Stimulated activated CD4-positive, alpha-beta T cell treated with anti-CD3 and anti-CD28 coated beads, Interleukin-12 subunit alpha, Interleukin-12 subunit beta, amount 100 ng/mL, for 4 hours (primary cell): ENCODE measurements around the gene BIRC2.

Experiments
- DNase-seq: peaks from one replicate; pipeline ENCODE4 v3.0.0-alpha.2; 2020

Gene BIRC2

DNA sequence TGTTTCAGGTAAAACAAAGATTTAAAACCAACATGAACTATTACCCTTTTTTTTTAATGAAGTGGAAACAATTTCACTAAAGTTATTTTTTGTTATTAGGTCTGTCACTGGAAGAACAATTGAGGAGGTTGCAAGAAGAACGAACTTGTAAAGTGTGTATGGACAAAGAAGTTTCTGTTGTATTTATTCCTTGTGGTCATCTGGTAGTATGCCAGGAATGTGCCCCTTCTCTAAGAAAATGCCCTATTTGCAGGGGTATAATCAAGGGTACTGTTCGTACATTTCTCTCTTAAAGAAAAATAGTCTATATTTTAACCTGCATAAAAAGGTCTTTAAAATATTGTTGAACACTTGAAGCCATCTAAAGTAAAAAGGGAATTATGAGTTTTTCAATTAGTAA is 30.9 kb downstream of the BIRC2 start:
- DNase-seq: no peak

DNA sequence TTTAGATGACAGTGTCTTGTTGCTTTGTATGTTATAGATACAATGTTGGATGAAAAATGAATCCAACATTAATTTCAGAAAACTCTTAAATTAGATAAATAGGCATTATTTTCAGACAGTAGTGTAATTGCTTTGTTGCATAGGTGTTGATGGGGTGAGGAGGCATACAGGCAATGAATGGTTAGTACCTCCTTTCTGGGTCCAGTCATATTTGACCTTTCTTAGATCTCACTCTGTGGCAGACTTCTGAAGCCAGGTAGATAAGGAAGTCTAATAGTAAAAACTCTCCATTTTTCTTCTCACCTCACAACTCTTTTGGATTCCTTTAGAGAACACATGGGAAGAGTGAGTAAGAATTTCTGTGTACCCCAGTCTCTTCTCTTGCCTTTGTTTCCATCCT is 31.8 kb downstream of the BIRC2 start:
- no peak for DNase-seq

GRCh38 chr11:102382384-102382783 is 35.4 kb downstream of the BIRC2 start:
- DNase-seq: no peak

DNA sequence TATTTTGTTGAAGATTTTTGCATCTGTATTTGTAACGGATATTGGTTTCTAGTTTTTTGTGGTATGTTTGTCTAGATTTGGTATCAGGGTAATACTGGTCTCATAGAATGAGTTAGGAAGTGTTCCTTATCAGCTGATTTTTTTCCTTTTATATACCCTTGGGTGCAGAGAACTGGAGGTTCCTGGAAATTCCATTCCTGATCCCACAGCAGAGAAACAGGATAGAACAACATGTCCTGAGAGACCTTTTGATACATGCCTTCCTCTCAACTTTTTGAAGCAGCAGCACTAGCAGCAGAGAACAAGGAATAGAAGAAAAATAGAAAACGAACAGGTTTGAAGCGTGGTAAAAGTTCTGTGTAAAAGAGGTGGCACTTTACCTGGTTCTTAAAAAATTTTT is 36.8 kb downstream of the BIRC2 start:
- DNase-seq: no peak

GRCh38 chr11:102384419-102385079 is 37.5 kb downstream of the BIRC2 start:
- no peak for DNase-seq

DNA sequence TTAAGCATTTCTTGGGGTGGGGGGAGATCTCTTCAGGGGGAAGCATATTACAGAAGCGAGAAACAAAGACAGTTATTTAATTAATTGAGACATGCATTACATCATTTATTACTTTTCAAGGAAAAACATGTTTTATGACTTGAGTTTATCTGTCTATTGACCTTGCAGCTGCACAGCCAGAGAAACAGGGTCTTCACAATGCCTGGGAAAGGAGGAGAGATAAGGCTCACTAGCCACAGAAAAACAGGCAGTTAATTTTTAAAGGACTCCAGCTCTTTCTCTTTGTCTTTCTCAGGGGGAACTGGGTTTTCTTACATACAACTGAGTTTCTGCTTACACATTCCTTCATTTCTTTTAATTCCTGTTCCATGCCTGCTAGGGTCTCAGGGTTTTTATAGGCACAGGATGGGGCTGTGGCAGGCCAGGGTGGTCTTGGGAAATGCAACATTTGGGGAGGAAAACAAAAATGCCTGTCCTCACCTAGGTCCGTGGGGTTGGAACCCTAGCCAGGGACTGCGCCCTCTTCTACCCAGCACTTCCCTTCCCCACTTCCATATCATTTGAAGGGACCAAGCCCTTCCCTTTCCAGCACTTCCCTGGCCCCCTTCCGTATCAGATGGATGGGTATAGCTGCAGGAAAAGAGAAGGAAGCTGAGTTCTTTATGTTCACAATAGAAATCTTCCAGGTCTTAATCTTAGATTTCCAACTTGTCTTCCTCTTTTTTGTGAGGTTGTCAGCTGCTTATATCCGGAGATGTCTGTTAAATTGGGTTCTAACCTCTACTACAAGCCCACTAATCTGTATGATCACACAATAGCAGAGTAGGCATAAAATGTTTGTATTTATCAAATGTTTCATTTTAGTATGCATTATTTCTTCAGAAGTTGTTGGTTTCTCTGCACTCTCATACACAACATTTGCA is 38.3 kb downstream of the BIRC2 start:
- DNase-seq: no peak

DNA sequence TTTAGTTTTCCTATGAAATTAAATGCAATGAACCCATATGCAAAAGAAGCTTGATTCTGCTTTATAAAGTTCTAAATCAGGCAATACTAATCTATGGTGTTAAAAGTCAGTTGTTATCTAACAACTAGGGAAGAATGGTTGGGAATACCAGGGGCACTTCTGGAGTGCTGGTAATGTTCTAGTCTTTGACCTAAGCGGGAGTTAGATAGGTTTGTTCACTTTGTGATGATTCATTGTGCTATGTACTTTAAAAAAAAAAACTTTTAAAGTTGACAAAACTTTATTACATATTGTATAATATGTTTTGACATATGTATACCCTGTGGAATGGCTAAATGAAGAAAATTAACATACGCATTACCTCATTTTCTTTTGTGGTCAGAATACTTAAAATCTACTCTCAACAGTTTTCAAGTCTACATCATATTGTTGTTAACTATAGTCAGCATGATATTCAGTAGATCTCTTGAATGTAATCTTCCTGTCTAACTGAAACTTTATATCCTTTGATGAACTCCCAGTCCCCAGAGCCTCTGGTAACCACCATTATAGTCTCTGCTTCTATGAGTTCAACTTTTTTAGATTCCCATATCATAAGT is 39.2 kb downstream of the BIRC2 start:
- DNase-seq: no peak

DNA sequence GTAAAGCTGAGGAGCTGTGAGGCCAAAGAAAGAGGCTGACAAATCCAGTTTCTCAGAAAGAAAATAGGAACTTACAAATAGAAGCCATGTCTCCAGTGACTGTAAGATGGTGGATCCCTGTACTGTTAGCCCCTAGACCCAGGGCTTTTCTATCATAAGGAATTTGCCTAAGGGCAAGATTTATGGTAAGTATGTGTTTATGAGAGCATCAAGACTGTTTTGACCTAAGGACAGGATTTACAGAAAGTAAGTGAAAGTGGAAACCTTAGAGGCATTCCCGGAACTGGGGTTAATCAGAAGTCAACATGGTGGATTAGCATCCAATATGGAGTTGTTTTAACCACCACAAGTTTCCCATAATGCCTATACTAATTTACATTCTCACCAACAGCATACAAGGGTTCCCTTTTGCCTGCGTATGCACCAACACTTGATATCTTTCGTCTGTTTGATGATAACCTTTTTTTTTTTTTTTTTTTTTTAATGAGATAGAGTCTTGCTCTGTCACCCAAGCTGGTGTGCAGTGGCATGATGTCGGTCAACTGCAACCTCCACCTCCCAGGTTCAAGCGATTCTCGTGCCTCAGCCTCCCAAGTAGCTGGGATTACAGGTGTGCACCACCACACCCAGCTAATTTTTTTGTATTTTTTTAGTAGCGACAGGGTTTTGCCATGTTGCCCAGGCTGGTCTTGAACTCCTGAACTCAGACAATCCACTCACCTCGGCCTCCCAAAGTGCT is 40.2 kb downstream of the BIRC2 start:
- DNase-seq: no peak

DNA sequence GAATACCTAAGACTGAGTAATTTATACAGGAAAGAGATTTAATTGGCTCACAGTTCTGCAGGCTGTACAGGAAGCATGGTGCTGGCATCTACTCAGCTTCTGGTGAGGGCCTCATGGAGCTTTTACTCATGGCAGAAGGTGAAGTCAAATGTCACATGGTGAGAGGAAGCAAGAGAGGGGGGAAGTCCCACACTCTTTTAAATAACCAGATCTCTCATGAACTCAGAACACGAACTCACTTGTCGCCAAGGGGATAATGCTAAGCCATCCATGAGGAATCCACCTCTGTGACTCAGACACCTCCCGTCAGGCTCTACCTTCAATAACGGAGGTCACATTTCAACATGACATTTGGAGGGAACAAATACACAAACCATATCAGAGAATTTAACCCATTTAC is 42.2 kb downstream of the BIRC2 start:
- DNase-seq: no peak

- peak; percentile 37 for DNase-seq
Observed at GRCh38 chr11:102390667-102391465, 43.9 kb downstream of the BIRC2 start.

GRCh38 chr11:102391549-102392237 is 44.7 kb downstream of the BIRC2 start:
- no peak for DNase-seq

GRCh38 chr11:102393272-102393730 is 46.3 kb downstream of the BIRC2 start:
- no peak for DNase-seq

DNA sequence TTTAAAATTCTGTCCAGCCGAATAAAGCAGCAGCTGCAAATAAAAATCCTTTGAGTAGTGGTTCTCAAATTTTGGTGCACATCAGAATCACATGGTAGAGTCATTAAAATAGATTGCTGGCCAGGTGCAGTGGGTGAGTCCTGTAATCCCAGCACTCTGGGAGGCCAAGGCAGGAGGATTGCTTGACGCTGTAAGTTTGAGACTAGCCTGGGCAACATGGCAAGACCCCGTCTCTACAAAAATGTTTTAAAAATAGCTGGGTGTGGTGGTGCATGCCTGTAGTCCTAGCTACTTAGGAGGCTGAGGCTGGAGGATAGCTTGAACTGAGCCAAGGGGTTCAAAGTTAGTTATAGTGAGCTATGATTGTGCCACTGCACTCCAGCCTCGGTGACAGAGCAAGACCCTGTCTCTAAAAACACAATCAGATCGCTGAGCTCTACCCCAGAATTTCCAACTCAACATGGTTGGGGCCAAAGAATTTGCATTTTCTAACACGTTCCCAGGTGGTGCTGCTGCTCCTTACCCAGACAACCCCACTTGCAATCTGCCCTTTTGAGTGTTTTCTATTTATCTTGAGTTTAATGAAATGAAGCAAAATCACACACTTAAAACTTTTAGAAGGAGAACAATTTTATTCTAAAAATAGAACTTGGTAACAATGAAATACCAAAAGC is 48.8 kb downstream of the BIRC2 start:
- no peak for DNase-seq

DNA sequence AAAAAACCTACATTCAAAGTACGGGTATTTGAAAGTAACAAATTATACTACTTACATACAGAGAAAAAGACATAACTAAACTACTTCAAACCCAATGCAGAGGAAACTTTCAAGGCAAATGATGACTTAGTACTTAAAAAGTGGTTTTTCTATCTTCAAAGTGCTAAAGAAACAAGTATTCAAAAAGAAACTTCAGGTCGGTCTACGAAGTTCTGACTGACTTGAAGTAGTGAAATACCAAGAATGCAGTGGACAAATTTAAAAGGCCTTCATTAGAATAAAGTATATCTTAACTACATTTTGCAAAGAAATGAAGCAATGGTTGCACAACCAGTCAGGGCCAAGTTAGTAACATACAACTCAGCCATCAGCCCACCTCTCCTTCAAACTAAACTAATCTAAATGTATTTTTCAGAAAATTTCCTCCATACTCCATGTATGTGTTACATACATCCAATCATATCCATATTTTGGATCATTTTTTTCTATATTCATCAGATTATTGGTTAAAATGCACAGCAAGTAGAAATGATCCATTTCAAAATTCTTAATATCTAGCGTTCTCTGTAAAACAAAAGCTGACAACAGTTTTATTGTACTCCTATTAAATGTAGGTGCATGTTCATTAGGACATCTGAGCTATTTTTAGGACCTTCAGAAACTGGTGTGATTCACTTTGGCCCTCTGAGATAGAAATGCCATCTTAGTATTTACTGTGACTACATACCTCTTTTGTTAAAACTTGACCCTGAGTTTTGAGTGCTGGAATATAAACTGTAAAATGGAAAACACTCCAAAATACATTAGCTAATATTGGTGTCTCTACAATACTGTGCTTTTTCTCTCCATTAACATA is 49.9 kb downstream of the BIRC2 start:
- no peak for DNase-seq

DNA sequence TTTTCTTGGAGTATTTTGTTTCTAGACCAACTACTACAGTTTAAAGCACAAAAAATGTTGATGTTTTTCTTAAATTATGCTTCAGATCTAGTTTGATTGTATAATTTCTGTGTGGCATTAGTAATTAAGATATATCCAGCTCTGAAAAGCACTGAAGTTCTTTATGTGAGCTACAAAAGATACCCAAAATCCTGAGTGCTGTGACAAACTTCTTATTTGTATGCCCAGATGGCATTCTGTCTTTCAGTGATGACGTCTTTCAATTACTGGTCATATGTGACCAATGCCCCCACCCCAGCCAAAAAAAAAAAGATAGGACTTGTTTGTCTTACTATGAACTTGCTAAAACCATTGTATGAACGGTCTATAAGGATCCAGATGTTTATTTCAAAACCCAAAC is 51.3 kb downstream of the BIRC2 start:
- DNase-seq: no peak

DNA sequence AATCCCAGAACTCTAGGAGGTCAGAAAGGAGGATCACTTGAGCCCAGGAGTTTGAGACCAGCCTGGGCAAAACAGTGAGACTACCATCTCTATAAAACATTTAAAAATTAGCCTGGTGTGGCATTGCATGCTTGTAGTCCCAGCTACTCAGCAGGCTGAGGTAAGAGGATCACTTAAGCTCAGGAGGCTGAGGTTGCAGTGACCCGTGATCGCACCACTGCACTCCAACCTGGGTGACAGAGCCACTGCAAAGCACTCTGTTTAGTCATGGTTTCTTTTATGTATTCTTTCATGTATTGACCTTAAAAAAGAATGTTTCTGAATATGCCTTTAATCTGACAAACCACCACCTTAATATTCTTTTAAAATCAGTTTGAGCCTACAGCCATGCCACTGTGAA is 52.2 kb downstream of the BIRC2 start:
- no peak for DNase-seq

DNA sequence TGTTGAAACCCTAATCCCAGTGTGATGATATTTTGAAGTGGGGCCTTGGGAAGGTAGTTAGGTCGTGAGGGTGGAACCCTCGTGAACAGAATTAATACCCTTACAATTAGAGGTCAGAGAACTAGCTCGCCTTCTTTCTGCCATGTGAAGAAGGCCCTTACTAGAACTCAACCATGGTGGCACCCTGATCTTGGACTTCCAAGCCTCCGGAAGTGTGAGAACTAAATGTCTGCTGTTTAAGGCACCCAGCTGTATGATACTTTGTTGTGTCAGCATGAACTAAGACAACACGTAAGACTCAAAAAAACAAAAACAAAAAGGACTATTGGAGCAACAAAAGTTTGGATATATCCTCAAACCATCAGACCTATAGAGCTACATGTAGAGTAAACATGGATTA is 53.6 kb downstream of the BIRC2 start:
- DNase-seq: no peak

DNA sequence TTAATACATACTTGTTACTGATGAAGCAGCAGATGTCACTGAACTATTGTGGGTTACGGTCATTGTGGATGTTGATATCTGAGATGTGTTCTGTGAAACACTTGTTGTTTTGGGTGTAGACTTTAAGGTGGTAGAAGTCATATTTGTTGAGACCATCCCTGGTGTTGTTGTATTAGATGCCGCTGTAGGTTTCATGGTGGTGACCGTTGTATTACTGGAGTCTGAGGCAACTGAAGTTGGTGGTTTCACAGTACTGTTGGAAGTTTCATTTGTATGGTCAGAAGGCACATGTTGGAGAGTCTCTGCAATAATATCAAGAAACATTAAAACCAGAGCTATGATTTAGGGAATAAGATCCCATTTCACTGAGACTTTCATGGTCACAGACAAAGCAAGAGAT is 54.9 kb downstream of the BIRC2 start:
- DNase-seq: no peak

DNA sequence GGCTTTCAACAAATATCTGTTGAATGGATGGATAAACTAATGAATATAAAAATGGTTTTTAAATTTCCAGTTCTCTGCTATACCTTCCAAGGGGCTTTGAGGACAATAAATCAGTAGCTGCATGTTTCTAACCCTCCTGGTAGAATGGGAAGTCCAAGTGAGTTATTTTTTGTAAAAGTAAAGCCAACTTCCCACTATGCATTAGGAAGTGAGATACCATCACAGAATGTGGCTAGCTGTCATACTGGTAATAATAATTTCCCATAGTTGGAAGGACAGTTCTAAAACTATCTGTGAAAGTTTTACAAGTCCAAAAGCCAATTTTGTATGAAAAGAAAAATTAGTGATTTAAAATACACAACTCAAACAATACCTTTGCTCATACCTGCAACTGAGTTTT is 55.5 kb downstream of the BIRC2 start:
- no peak for DNase-seq

GRCh38 chr11:102405501-102405900 is 58.5 kb downstream of the BIRC2 start:
- no peak for DNase-seq
